ENCODE data around the gene MRPS2.

The MRPS2 gene

GRCh38 chr9:135514342-135515082 lies 14.0 kb downstream of the MRPS2 start:
- Histone ChIP-seq H3K27me3 (replicated peaks; ENCODE audit: control insufficient read depth, insufficient read depth, low read length) (peaks cover 2% of the 10 kb centered on the region; the same call in 1 of the 2 replicates), H3K4me3 (replicated peaks; ENCODE audit: low read depth, low read length) (no peak overlapping the region), H3K36me3 (ENCODE audit: control insufficient read depth, insufficient read depth, low read length) (no peaks in the 10 kb centered on the region)
- no peak for TF ChIP-seq CTCF (IDR thresholded peaks at IDR 0.05; ENCODE audit: insufficient read depth, low read length, poor library complexity, severe bottlenecking)
- DNase-seq (ENCODE audit: extremely low read depth, insufficient read length) = no peak

GRCh38 chr9:135515083-135515951 lies 14.8 kb downstream of the MRPS2 start:
- H3K36me3 ChIP-seq (ENCODE audit: control insufficient read depth, insufficient read depth, low read length) = no peaks in the 10 kb centered on the region
- TF ChIP-seq CTCF (IDR thresholded peaks at IDR 0.05; ENCODE audit: insufficient read depth, low read length, poor library complexity, severe bottlenecking) = no peak
- DNase-seq (ENCODE audit: extremely low read depth, insufficient read length) = no peak
- H3K4me3 ChIP-seq (replicated peaks; ENCODE audit: low read depth, low read length) = no peak overlapping the region
- peaks cover 2% of the 10 kb centered on the region for H3K27me3 ChIP-seq (replicated peaks; ENCODE audit: control insufficient read depth, insufficient read depth, low read length)

GRCh38 chr9:135516132-135516860 lies 15.8 kb downstream of the MRPS2 start:
- no peak overlapping the region for H3K4me3 ChIP-seq (replicated peaks; ENCODE audit: low read depth, low read length)
- no peak for DNase-seq (ENCODE audit: extremely low read depth, insufficient read length)
- no peaks in the 10 kb centered on the region for H3K36me3 ChIP-seq (ENCODE audit: control insufficient read depth, insufficient read depth, low read length)
- H3K27me3 ChIP-seq (replicated peaks; ENCODE audit: control insufficient read depth, insufficient read depth, low read length) = peaks cover 2% of the 10 kb centered on the region
- no peak for TF ChIP-seq CTCF (IDR thresholded peaks at IDR 0.05; ENCODE audit: insufficient read depth, low read length, poor library complexity, severe bottlenecking)

- no peak overlapping the region for H3K4me3 ChIP-seq (replicated peaks; ENCODE audit: low read depth, low read length)
- no peak for DNase-seq (ENCODE audit: extremely low read depth, insufficient read length)
- no peak for TF ChIP-seq CTCF (IDR thresholded peaks at IDR 0.05; ENCODE audit: insufficient read depth, low read length, poor library complexity, severe bottlenecking)
Measured at GRCh38 chr9:135517407-135517822, 16.9 kb downstream of the MRPS2 start.

GRCh38 chr9:135519179-135519971 lies 18.9 kb downstream of the MRPS2 start:
- Histone ChIP-seq H3K4me3 (replicated peaks; ENCODE audit: low read depth, low read length) (no peak overlapping the region), H3K27me3 (replicated peaks; ENCODE audit: control insufficient read depth, insufficient read depth, low read length) (peaks cover 2% of the 10 kb centered on the region), H3K36me3 (ENCODE audit: control insufficient read depth, insufficient read depth, low read length) (no peaks in the 10 kb centered on the region)
- DNase-seq (ENCODE audit: extremely low read depth, insufficient read length) = no peak
- no peak for TF ChIP-seq CTCF (IDR thresholded peaks at IDR 0.05; ENCODE audit: insufficient read depth, low read length, poor library complexity, severe bottlenecking)

More at GRCh38 chr9:135517407-135517822, 16.9 kb downstream of the MRPS2 start:
- H3K27me3 ChIP-seq (replicated peaks; ENCODE audit: control insufficient read depth, insufficient read depth, low read length) = peaks cover 2% of the 10 kb centered on the region
- H3K36me3 ChIP-seq (ENCODE audit: control insufficient read depth, insufficient read depth, low read length) = no peaks in the 10 kb centered on the region
